GM21381 (cell line): ENCODE results near the gene ZFP90.
"Not testable (repeated sequence)": the region's sequence is repeated elsewhere in the genome, so short reads cannot be mapped to it uniquely, and the experiment has no call there.

ENCODE experiments used
- ATAC-seq: cut with Tn5 transposase; IDR thresholded peaks from one replicate; pipeline ENCODE4 v1.9.1; 2021; ENCODE audit warnings: mild to moderate bottlenecking, moderate library complexity; ENCODE audit not compliant: unreplicated experiment

Gene ZFP90

DNA sequence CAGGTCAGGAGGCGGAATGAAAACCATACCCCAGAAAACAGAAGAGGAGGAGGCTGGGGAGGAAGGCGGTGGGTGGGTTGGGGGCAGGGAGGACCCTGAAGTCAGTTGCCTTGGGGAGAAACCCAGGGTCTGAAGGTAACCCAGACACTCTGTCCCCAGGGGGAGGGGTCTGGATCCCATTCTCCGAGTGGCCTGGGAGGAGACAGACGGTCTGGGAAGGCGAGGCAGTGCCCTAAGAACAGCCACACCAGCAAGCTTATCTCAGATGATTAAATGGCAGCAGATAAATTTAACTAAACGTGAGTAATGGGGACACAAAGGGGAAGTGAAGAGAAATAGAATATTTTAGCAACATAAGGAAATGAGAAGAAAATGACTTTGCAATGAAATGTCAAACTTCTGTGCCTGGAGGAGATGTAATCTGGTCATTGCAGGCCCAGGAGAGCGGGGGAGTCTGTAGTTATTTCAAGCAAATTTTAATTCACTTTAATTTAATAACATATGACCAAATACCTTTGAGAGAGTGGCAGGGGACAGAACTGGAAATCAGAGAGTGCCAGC lies 21.4 kb upstream of the ZFP90 start:
- no peak for ATAC-seq

DNA sequence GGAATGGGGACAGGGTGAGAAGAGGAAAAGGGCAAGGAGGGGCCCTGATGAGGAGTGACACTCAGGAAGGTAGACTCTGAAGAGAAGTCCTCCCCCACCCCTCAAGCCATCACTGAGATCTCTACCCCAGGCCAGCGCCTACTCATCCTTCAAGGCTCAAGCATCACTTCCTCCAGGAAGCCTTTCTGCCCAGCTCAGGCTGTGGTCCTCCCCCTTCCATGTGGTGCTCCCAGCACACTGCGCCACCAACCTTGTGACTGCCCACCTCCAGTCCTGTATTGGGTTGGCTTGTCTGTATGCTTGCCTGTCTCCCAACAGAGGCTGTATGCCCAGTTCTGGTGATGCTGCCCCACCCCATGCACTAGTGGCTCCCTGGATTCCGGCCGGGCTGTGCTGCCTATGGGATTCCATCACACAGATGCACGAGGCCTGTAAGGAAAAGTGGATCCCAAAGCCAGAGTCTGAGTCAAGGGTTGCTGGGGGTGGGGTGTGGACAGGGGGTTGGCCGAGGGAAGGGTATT lies 19.8 kb upstream of the ZFP90 start:
- no peak for ATAC-seq

DNA sequence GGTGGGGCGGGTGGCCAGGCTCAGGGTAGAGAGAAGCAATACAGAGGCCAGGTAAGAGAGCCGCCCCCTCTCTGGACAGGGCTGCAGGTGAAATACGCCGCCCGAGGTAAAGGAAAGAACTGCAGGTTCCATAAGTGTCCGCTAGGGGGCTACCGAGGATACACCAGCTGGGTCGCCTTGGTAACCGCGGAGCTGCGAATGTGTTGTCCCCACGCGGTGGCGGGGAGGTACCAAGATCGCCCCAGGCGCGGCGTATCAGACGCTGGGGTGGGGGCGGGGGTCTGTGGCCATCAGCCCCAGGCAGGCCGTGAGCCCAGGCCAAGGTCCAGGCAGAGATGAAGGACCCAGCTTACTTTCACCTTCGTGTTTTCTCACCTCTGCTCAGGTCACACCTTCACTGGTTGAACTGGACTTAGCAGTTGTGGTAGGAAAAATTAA lies 18.4 kb upstream of the ZFP90 start:
- no peak for ATAC-seq

DNA sequence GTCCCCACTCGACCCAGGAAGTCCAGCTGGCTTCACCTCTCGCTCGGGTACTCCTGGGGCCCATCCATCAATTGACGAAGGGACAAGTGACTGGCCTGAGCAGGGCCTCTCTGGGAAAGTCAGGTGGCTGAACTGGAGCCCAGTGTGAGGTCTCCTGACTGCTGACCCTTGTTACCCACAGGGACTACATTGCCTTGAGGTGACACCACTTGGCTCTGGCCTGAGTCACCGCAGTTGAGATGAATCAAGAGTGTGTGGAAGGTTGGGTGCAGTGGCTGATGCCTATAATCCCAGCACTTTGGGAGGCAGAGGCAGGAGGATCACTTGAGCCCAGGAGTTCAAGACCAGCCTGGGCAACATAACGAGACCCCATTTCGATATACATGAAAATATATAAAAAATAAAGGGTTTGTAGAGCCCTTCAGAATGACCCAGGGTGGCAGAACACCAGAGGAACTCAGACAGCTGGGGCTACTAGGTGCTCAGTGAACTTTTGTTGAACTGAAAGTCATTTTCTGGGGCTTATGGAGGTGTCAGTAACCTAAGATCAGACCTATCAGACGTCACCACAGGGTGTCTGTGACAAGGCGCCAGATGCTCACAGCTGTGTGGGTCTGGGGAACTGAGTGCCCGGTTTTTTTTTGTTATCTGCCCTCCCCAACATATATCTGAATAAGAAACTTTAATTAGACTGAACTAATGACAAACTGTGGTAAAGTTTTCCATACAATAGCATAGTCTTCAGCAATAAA lies 14.8 kb upstream of the ZFP90 start:
- no peak for ATAC-seq

DNA sequence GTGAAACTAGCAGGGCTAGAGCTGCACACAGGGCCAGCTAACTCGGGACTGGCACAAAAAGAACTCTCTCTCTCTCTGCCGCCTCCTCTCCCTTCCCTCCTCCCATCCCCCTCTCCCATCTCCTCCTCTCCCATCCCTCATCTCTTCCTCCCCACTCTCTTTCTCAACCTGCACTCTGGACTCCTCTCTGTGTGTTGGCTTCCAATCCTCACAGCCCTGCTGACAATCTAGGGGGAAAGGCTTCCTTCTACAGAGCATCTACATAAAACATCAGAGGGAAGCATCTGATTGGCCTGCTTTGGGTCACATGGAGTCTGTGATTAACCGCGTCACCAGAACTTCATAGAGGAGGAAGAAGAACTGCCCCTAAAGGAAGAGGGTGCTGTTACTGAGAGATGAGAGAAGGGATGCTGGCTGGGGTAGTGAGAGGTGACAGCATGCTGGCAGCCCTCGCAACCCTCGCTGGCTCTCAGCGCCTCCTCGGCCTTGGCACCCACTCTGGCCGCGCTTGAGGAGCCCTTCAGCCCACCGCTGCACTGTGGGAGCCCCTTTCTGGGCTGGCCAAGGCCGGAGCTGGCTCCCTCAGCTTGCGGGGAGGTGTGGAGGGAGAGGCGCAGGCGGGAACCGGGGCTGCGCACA lies 12.8 kb upstream of the ZFP90 start:
- ATAC-seq = no peak

DNA sequence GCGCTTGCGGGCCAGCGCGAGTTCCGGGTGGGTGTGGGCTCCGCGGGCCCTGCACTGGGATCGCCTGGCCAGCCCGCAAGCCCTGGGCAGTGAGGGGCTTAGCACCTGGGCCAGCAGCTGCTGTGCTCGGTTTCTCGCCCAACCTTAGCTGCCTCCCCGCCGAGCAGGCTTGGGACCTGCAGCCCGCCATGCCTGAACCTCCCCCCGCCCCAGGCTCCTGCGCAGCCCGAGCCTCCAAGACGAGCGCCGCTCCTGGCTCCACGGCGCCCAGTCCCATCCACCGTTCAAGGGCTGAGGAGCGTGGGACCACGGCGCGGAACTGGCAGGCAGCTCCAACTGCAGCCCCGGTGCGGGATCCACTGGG lies 12.3 kb upstream of the ZFP90 start:
- ATAC-seq = no peak

DNA sequence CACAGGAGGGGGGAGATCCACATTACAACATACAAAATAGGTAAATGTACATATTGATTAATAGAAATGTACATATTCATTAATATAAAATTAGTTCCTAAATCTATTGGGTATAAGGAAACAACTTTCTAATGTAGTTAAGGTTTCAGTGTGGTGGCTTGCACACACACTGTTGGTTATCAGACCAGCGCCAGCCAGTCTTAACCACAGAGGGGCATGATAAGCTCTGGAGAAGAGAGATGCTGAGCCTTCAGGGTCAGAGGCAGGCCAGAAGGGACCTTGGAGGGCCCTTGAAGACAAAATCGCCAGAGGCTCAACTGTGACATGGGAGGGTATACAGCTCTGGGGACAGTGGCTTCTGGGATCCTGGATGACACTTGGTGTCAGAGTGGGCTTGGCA lies 10.9 kb upstream of the ZFP90 start:
- no peak for ATAC-seq

DNA sequence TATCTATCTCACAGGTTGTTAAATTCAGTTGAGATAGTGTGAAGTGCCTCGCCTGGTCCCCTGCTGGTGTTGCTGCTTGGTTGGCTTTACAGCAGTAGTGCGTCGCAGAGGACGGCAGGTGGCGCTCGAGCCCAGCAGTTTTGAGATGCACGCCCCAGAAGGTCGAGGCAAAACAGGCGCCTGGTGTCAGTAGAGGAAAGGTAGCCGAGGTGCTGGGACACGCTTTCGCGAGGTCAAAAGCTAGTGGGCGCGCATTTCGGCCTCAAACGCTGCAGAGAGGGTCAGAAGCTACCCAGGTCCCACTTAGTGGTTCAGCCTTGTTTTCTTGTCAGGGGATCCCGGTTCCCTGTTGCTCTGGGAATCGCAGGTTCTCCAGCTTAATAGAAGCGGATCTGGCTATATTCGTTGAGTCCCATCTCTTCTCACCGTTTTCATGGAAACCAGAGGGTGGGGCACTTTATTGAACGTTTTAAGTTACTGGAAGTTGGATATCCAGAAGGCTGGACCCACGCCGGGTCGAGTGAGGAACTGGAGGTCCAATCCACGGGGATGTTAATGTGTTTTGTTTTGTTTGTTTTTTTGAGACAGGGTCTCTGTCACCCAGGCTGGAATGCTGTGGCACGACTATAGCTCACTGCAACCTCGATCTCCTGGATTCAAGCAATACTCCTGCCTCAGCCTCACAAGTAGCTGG lies 10.3 kb upstream of the ZFP90 start:
- ATAC-seq = peak; percentile 83

DNA sequence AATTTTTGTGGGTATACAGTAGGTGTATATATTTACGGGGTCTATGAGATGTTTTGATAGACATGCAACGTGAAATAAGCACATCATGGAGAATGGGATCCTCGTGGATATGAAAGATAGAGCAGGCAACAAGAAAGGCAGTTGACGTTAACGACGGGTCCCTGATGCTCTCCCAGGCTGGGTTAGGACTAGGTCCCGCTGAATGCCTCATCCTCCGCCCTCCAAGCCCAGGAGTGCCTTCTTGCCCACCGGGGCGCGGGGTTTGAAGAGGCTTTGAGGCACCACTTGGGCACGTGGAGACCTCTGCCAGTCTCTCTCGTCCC lies 9.5 kb upstream of the ZFP90 start:
- no peak for ATAC-seq

DNA sequence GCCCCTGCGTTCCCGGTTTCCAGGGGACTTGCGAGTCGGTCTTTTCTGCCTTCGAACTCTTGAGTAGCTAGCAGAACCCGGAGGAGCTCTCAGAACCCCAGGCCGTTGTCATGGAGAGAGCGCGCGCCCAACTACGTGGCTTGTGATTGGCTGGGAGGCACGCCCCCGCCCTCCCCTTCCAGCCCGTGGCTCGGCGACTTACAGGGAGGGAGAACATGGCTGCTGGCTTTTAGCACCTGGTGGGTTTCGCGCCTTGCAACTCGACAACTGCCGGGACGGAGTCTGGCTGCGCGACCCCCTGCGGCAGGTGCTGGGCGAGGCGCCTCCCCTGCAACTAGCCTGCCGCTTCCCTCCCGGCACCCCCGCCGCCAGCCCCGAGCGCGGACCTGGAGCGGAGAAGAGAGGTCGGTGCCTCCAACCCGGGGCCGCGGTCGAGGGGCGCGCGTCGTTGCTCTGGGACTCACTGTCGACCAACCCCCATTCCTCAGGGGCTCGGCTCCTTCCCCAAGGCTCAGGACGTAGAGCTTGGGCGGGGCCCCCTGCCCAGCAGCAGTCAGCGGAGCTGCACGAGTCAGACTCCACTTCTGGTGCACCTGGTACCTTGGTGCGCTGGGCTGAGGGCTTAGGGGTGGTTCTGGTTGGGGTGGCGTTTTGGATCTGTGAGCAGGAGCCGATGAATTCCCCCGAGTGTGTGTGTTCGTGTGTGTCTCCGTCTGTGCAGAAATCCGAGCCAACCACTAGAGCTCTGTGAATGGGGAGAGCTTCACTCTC lies 9.0 kb upstream of the ZFP90 start:
- peak; percentile 75 for ATAC-seq

DNA sequence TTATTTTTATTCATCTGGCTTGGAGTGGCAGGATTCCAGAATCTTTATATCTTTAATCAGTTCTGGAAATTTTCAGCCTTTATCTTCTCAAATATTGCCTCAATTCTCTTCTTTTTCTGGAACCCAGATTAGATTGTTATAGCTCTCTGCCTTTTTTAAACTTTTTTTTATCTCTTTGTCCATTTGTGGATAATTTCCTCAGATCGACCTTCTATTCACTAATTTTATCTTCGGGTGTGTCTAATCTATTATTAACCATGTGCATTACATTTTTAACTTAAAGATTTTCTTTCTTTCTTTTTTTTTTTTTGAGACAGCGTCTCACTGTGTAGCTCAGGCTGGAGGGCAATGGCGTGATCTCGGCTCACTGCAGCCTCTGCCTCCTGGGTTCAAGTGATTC lies 5.2 kb upstream of the ZFP90 start:
- no peak for ATAC-seq

DNA sequence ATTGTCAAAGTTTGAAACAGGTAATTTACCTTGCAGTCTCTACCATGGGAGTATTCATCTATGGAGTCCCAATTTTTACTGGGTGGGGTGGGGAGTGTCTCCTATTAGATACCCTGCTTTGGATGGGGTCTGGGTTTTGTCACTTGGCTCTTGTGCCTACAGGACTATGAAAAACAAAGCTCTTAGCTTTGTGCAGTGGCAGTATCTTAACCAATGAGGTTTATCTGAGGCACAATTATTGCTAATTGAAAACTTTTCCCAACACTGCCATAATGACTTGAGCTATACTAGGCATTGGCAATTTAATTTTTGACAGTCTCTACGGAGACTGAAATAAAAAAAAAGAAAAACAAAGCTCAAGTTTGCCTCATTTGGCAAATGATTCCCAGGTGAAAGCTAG lies 3.8 kb upstream of the ZFP90 start:
- no peak for ATAC-seq

DNA sequence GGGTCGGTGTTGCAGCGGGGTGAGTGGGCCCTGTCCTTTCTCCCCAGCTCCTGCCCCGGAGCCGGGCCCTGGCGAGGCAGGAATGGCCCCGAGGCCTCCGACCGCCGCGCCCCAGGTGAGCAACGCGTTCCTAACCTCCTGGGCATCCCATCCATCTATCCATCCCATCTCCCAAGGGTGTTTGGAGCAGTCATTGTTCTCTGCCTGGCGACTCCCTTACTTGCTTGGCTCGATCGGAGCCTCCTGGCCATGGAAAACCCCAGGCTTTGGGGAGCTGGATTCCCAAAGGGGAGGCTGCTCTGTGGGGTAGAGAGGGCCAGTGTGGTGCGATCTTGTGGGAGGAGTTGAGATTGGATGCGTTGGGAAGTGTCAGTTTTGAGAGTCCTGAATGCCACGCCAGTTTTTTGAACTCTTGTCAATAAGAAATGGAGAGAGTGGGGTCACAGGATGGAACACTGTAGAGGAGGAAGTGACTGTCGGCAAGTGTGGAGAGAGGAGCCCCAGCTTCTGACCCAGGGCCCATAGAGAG lies 684 bp downstream of the ZFP90 start:
- no peak for ATAC-seq

DNA sequence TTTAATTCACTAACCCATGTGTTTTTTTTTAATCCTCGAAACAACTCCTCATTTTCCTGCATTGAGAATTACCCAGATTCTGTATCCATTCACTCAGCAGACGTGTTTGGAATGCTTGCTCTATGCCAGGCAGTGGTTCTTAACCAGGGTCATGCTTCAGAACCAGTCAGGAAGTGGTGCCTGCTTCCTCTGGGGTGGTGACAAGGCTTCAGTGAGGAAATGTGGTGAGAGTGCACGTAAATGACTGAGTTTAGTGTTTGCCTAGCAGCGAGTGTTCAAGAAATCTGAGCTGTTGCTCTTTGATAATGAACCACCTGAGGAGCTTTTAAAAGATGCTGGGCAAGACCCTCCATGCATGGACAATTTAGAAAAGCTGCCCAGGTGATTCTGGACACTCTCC lies 9.9 kb downstream of the ZFP90 start:
- no peak for ATAC-seq

DNA sequence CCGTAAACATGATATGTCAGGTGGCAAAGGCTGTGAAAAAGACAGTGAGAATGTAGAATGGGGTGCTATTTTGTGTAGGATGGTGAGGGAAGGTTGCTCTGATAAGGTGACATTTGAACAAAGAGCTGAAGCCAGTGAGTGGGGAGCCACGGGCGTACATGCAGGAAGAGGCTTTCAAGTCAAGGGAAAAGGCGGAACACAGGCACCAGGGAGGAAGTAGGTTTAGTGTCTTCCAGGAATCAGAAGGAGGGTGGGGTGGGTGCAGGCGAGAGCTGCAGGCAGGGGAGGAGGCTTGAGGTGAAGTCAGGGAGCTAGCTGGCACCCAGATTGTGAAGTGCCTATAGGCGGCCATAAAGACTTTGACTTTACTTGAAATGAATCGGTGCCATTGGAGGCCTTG lies 14.1 kb downstream of the ZFP90 start:
- ATAC-seq = no peak

DNA sequence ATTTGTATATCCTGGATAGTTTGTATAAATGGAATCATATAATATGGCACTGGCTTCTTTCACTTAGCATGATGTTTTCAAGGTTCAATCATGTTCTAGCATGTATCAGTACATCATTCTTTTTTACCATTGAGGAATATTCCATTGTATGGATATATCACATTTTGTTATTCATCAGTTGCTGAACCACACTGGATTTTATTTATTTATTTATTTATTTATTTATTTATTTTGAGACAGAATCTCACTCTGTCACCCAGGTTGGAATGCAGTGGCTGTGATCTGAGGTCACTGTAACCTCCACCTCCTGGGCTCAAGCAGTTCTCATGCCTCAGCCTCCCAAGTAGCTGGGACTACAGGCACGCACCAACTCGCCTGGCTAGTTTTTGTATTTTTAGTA lies 21.2 kb downstream of the ZFP90 start:
- ATAC-seq = not testable (repeated sequence)

DNA sequence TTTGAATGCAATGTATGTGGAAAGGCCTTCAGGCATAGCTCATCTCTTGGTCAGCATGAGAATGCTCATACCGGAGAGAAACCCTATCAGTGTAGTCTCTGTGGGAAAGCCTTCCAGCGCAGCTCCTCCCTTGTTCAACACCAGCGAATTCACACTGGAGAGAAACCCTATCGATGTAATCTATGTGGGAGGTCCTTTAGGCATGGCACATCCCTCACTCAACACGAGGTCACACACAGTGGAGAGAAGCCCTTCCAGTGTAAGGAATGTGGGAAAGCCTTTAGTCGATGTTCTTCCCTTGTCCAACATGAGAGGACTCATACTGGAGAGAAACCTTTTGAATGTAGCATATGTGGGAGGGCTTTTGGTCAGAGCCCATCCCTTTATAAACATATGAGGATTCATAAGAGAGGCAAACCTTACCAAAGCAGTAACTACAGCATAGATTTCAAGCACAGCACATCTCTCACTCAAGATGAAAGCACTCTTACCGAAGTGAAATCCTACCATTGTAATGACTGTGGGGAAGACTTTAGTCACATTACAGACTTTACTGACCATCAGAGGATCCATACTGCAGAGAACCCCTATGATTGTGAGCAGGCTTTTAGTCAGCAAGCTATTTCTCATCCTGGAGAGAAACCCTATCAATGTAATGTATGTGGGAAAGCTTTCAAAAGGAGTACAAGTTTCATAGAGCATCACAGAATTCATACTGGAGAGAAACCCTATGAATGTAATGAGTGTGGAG lies 24.7 kb downstream of the ZFP90 start:
- ATAC-seq = no peak

DNA sequence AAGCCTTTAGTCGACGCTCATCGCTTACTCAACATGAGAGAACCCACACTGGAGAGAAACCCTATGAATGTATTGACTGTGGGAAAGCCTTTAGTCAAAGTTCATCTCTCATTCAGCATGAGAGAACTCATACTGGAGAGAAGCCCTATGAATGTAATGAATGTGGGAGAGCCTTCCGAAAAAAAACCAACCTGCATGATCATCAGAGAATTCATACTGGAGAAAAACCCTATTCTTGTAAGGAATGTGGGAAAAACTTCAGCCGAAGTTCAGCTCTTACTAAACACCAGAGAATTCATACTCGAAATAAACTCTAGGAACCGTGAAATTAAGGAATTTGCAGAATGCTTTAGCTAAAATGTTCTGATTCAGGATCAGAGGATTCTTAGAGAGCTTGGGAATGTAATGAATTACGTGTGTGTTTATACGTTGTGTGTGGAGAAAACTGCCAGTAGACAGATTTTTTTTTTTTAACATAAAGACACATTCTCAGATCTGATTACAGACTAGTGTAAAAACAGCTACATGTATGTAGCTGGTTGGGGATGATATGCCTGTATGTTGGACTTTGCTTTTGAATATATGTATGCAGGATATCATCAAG lies 25.4 kb downstream of the ZFP90 start:
- ATAC-seq = no peak

DNA sequence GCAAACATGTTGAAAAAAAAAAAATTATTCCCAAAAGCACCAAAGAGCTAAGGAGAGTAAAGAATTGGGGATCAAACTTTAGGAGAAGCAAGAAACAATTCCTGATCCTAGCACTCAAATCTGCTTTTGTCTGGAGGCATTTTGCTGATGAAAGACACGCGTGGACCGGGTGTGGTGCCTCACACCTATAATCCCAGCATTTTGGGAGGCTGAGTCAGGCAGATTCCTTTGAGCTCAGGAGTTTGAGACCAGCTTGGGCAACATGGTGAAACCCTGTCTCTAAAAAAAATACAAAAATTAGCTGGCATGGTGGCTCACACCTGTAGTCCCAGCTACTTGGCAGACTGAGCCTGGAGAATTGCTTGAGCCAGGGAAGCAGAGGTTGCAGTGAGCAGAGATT lies 35.4 kb downstream of the ZFP90 start:
- no peak for ATAC-seq

DNA sequence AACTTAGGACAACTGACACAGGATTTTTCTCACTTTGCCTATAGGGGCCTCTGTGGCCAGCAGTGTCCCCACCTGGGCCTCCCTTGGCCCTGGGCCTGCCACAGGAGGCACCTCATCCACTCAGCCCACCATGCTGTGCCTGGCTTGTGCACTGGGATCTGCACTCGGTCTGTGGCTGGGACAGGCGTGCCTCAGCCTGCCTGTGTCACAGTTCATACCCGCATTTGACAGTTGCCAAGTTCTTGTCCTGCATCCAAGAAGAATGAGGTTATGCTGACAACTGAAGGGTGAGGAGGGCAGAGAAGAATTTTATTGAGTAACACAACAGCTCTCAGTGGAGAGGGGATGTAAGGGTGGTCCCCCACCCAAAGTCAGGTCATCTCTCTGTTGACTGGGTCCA lies 36.0 kb downstream of the ZFP90 start:
- no peak for ATAC-seq
